CD4-positive, alpha-beta T cell treated with Interleukin-15 for 4 hours (primary cell): ENCODE results near the gene SMAD6.
A peak's percentile ranks its signal among the peaks of the same experiment; 100 is the strongest.
"Not testable (repeated sequence)": the region's sequence is repeated elsewhere in the genome, so short reads cannot be mapped to it uniquely, and the experiment has no call there.

Experiments
- DNase-seq: peaks from one replicate; pipeline ENCODE4 v3.0.0-alpha.2; 2020; ENCODE audit warnings: low spot score

SMAD6 gene

DNA sequence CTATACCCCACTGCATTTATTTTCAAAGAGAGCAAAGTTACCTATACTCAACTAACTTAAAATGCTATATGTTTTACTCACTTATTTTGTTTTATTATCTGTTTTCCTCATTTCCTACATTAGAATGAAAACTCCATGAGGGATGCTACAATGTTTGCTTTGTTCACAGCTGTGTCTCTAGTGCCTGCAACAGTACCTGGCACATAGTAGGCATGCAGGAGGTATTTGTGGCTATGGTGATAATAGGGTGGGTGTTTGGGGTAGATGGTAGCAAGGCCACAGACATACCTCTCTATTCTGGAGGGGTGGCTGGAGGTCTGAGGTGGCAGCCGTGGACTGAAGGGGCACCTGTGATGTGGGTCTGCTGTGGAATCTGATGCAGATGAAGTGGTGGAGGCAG is 24.7 kb upstream of the SMAD6 start:
- no peak for DNase-seq

DNA sequence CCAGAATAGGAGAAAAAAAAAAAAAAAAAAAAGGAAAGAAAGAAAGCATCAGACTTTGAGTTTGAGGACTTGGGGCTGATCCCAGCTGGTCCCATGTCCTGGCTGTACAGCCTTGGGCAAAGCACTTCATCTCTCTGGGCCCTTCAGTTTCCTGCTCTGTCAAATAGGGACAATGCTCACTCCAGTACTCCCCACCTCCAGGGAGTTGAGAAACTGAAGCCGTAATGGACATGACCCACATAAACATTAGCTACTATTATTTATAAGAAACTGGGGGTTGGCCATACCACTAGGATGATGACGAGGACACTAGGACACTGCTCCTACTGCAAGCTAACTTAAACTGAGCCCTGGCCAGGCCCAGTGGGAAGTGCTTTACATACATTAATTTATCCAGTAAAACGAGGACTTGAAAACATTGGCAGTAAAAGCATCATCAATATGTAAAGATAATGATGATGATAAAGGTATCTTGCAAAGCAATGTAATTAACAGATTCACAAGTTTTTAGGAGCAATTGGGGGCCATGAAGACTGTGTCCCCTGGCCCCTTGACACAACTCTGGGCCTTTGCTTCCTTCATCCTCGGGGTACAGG is 22.9 kb upstream of the SMAD6 start:
- no peak for DNase-seq

DNA sequence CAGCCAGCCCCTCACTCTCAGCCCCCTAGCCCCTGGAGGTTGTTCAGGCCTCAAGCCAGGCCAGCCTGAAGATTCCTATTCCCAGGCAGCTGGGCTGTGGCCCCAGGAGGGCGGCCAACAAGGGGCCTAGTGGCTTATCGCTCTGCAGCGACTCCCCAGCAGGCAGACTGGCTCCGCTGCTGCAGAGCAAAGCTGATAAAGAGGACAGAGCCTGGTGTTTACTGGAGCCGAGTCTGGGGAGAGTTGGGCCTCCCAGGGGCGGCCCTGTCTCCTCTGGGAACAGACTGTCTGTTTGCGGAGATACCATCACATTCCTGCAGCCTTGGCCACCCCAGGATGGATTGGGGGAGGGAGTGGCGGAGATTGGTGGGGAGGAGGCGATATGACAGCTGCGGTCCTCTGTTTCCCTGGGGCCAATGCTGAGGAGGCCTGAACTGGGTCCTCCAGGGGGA is 22.4 kb upstream of the SMAD6 start:
- DNase-seq, result no peak

DNA sequence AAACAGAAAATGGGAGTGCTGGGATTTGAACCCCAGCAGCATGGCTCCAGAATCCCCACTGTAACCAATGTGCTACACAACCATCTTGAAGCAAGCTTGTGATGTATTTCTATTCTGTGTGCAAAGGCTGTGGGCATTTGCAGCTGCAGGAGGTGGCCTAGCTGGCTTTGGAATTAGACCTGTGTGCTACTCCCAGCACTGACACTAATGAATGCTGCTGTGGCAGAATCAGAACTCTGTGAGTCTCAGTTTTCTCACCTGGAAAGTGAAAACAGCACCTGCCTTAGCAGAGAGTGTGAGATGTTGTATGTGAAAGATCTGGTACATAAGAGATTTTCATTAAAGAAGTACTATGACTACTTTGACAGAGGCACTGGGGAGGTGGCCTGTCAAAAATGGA is 21.5 kb upstream of the SMAD6 start:
- DNase-seq, result no peak

DNA sequence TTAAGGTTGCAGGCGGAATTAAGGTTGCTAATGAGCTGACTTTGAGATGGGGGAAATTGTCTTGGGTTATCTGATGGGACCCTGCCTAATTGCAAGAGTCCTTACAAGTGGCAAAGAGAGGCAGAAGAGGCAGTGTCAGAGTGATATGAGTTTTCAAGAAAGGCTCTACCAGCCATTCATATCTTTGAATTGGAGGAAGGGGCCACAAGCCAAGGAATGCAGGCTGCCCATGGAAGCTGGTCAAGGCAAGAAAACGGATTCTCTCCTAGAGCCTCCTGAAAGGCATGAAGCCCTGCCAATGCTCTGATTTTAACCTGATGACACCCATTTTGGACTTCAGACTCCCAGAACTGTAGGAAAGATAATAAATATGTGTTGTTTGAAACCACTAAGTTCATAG is 20.6 kb upstream of the SMAD6 start:
- DNase-seq, result no peak

DNA sequence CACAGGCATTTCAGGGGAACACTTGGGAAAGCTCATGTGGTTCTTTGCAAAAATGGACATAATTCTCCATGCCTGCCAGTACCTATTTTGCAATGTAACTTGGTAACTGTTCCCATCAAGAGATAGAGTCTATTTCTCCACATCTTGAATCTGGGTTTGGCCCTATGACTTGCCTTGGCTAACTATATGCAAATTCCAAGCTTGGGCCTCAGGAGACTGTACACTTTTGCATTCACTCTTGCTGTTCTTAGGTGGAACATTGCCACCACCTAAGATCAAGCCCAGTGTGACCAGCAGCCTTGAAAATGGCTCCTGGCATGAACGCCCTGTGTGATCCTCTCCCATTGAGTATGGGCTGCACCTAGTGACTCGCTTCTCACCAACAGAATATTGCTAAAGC is 19.8 kb upstream of the SMAD6 start:
- no peak for DNase-seq

DNA sequence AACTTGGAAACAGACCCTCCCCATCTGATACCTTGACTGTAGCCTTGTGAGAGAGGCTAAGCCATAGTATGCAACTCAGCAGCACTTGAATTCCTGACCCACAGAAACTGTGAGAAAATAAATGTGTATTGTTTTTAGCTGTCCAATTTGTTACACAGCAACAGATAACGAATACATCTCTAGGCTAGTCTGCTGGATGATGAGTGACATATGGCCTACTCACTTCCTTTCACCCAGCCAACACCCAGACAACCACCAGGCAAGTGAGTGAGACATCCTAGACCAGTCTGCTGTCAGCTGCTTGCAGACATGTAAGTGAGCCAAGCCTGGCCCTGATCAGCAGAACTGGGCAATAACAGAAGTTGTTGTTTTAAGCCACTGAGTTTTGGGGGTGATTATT is 19.2 kb upstream of the SMAD6 start:
- DNase-seq, result no peak

DNA sequence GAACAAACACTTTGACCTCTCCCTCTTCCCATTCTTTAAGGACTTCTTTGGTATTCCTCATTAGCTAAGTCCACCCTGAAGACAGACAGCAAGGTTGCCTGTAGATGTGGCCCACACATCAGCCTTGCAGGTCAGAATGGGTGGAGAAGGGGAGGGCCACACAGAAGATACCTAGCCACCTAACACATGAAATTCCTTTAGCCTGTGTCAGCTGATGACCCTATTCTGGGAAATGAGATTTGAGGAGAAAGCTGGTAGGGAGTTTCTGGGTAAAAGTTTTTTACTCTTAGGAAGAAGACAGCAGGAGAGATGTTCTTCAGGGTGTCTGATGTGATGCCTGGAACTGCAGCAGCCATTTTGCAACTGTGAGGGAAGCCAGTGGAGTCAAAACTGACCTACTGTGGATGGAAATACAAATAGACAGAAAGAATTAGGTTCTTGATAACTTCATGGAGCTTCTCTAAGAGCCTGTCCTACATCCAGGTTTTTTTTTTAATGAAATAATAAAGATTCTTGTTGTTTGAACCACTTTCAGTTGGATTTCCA is 17.8 kb upstream of the SMAD6 start:
- no peak for DNase-seq

DNA sequence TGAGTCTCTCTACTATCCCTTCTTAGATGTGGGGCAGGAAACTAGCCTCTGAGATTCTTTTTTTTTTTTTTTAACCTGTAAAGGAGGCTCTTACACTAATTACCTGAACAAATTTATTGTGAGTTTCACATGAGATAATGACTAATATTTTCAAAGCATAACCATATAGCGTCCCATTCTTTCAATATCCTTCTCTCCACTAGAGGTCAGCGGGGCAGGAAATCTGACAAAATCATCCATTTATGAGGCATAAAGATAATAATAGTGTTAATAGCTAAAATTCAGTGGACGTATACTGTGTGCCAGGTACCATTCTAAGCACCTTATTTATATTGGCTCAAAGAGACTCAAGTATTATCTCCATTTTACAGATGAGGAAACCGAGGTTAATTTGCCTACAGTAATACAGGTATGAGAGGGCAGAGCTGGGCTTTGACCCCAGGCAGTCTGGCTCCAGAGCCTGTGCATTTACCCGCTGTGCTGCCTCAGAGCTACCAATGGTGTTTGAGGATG is 16.3 kb upstream of the SMAD6 start:
- no peak for DNase-seq

DNA sequence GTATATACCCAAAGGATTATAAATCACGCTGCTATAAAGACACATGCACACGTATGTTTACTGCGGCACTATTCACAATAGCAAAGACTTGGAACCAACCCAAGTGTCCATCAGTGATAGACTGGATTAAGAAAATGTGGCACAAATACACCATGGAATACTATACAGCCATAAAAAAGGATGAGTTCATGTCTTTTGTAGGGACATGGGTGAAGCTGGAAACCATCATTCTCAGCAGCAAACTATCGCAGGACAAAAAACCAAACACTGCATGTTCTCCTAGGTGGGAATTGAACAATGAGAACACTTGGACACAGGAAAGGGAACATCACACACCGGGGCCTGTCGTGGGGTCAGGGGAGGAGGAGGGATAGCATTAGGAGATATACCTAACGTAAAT is 11.1 kb upstream of the SMAD6 start:
- DNase-seq, result not testable (repeated sequence)

DNA sequence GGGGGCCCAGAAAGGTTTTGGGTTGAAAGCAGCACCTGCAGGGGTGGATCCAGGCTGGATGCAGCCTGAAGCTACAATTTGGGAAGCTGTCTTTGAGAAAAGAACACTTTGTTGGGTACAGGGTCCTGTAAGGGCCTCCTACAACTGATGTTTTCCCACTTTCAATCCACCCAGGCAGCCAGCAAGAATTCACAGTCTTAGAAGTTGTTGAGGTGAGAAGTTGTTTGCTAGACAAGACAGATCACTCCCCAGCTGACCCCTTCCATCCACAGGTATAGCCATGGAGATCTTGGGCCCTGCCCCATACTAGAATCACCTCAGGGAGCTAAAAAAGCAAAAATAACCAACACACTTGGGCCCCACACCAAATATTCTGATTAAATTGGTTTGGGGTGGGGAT is 10.3 kb upstream of the SMAD6 start:
- no peak for DNase-seq

DNA sequence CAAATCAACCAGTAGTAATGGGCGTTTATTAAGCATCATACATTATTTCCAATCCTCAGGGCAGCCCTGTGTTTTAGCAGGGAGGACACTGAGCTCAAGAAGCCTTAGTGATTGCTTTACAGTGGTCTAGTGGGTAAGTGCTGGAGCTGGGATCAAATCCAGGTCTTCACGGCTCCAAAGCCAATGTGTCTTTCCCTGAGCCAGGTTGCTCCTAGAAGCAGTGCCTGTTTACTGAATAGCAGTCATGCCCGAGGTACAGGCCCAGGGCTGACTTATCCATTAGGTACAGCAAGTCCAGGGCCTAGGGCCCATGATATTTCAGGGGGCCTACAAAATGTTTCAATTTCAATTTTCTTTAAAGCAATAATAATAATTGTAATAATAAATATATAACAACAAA is 9.6 kb upstream of the SMAD6 start:
- no peak for DNase-seq

DNA sequence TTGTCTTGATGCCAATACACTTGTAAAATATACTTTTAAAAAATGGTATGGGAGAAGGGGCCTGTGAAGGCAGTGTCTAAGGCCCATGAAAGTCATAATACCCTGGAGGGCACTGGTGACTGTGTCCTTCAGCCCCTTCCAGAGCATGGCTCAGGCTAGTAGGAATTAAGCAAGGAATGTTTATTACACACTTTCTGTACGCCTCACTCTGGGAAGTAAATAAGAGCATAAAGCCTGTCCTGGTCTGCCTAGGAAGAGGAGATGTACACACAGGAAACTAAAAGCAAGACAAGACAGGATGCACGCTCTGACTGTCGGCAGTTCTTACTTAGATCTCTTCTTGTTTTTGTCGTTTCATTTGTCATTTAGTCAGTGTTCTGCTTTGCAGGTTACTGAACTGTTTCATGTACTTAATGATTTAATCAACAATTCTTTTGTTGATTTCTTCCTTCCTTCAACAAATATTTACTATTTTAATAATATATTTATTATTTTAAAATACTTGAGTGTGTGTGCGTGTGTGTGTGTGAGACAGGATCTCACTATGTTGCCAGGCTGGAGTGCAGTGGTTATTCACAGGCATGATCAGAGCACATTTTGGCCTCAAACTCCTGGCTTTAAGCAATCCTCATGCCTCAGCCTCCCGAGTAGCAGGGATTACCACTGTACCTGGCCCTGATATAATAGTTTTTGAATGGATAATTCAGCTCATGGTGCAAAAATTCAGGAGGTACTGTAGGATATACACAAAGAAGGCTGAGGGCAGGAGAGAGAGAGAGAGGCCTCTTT is 9.0 kb upstream of the SMAD6 start:
- peak; percentile 14 for DNase-seq

DNA sequence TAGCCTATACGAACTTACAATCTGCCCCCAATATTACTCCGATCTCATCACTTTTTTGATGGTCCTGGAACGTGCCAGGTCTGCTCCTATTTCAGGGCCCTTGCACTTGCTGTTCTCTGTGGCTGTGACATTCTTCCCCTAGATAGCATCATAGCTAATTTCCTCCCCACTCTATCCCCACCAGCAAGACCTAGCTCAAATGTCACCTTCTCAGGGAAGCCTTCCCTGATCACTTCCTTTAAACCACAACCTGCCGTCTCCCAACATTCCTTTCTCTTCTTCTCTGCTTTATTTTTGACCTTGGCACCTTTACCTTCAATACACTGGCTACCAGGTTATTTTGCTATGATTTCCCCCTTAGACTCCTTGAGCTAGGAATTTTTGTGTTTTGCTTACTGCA is 5.3 kb upstream of the SMAD6 start:
- no peak for DNase-seq

DNA sequence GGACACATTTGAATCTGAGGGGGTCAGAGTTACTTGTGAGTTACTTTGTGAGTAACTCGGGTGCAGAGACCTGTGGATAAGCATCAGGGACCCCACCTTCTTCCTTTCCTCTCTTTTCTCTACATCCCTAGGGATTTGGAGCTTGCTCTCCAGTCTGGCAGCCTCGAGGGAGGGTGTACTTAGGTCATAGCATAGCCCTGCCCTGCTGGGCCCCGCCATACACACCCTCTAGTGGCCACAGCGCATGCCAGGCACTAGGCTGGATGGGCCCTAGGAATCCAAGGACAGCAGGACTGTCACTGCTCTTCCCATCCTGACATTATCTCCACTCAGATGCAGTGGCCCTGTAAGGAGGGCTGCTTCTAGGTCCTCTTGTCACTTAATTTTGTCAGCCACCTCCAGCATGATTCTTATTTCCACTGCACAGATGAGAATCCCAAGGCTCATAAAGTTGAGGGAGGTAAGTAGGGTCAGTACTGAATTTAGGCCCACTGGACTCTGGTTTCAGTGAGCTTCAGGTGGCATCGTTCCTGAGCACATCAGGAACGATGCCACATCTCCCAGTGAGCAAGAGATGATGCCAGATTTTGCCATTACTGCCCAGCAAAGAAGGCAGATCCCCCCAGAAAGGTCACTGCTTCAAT is 3.6 kb upstream of the SMAD6 start:
- DNase-seq, result no peak

DNA sequence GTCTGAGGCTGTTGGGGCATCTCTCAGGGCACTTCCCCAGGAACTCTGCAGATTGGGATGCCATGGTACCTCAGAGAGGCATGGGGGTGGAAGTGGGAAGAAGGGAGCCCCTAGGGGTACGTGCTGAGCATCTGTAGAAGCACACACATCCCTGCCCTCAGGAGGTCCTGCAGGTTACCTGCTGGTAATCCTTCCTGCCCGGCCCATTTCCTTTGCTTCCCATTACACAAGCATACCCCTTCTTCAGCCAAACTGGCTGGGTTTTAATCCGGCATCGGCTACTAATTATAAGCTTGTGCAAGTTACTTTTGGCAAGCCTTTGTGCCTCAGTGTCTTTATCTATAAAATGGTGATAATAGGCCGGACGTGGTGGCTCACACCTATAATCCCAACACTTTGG is 3.1 kb upstream of the SMAD6 start:
- DNase-seq, result no peak

DNA sequence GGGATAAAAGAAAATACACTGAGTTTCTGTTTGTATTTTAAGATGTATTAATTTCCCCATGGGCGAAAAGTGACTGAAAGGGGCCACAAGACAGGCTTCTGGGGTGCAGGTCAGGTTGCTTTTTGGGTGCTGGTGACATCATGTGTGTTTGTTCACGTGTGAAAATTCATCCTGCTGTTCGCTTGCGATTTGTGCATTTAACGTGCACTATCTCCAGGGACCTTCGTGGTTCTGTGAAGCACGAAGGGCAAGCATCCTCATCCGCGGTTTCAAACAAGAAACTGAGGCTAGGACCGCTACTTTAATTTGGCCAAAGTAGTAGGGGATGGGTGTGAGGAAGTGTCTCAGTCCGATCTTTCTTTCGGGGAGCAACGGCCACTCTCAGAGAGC is 1.6 kb upstream of the SMAD6 start:
- DNase-seq, result no peak

DNA sequence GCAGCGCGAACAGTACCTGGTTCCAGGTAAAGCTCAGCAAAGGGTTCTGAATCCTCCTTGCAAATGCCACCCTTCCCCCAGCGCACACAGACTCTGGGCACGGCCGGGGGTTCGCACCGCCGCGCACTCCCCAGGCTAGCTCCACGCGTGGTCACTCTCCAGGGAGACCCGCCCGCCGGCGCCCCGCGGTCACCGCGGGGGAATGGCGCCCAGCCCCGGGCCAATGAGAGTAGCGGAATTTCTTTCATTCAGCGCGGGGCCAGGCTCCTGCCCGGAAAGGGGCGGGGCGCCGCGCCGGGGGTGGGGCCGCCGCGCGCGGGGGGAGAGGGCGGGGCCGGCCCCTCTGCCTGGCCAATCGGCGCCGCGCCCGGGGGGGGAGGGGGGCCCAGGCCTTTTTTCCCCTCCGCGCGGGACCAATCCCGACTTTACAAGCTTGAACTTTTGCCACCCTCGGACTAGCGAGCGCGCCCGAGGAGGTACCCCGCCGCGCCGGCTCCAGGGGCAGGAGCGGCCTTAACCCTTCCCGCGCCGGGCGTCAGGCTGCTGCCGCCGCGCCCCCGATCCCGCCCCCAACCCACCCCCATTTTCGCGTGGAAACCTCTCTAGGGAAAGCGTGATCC is 1.1 kb upstream of the SMAD6 start:
- peak; percentile 81 for DNase-seq

DNA sequence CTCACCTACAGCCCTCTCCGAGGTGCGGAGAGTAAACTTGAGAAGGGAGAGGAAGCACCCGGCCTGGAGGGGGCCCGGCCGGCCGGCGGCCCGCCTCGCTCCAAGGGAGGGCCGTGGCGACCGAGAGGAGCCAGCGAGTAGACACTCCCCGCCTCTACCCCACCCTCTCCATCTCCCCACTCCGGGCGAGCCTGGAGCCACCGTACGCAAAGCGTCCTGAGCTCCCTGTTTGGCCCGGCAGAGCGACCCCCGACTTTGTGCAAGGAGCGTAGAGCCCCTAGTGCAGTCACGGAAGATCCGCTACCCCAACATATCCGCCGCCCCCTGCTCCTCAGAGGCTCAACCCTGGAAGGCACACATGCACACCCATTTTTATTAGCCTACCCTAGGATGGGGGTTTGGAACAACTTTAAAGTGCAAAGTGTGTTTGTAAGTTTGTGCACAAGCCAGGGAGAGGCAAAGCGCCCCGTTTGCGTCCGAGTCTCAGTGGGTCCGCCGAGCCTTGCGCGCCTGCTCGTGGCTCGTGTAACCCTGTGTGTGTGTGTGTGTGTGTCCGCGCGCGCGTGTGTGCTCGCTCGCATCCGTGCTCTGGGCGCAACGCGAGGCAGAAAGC is 508 bp upstream of the SMAD6 start:
- DNase-seq, result peak; percentile 18

DNA sequence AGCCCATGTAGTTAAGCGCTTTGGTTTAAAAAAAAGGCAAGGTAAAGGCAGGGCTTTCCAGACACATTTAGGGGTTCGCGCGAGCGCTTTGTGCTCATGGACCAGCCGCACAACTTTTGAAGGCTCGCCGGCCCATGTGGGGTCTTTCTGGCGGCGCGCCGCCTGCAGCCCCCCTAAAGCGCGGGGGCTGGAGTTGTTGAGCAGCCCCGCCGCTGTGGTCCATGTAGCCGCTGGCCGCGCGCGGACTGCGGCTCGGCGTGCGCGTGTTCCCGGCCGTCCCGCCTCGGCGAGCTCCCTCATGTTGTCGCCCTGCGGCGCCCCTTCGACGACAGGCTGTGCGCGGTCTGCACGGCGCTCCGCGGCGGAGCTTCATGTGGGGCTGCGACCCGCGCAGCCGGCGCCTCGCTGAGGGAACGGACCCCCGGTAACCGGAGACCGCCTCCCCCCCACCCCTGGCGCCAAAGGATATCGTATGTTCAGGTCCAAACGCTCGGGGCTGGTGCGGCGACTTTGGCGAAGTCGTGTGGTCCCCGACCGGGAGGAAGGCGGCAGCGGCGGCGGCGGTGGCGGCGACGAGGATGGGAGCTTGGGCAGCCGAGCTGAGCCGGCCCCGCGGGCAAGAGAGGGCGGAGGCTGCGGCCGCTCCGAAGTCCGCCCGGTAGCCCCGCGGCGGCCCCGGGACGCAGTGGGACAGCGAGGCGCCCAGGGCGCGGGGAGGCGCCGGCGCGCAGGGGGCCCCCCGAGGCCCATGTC is 927 bp downstream of the SMAD6 start:
- no peak for DNase-seq

DNA sequence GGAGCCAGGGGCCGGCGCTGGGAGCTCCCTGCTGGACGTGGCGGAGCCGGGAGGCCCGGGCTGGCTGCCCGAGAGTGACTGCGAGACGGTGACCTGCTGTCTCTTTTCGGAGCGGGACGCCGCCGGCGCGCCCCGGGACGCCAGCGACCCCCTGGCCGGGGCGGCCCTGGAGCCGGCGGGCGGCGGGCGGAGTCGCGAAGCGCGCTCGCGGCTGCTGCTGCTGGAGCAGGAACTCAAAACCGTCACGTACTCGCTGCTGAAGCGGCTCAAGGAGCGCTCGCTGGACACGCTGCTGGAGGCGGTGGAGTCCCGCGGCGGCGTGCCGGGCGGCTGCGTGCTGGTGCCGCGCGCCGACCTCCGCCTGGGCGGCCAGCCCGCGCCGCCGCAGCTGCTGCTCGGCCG is 1.5 kb downstream of the SMAD6 start:
- no peak for DNase-seq
